ENCODE results near the gene ERN1.

The ERN1 gene

DNA sequence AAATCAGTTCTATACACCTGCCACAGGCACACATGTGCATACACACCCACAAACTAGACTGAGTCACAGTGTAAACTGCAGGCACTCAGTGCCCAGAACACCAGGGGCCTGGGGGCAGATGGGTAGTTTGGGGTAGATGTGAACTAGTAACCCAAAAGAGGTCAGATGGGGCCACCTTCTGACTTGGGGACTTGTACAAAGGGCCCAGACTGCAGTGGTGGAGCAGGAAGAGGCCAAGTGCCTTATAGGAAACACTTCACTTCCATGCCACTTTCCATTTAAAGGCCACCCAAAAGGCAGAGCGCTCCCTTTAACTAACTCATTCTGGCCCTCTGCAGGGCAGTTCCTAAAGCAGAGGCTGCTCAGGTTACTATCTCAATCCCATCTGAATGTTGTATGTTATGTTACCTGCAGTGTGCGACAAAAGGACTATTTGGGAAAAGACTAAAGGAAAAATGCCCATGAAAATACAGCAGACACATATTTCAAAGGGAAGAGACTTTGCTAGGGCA, 27.8 kb upstream of the ERN1 start:
- no peak for DNase-seq

DNA sequence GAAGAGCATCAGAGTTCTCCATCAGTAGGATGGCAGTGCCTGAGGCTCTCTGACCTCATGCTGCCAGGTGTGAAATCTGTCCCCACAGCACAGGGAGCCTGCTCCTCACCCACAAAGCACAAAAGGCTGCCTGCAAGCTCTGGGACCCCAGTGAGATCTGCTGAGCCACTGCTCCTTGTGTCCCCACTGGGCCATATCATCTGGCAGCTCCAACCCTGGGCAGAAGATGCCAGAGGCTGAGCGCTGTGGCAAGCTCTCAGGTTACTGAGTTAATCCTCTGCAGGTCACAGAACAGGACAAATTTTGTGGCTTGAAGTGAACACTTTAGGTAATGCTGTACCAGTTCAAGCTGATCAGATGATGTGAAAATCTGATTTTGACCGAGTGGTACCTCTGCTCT, 26.7 kb upstream of the ERN1 start:
- no peak for DNase-seq

DNA sequence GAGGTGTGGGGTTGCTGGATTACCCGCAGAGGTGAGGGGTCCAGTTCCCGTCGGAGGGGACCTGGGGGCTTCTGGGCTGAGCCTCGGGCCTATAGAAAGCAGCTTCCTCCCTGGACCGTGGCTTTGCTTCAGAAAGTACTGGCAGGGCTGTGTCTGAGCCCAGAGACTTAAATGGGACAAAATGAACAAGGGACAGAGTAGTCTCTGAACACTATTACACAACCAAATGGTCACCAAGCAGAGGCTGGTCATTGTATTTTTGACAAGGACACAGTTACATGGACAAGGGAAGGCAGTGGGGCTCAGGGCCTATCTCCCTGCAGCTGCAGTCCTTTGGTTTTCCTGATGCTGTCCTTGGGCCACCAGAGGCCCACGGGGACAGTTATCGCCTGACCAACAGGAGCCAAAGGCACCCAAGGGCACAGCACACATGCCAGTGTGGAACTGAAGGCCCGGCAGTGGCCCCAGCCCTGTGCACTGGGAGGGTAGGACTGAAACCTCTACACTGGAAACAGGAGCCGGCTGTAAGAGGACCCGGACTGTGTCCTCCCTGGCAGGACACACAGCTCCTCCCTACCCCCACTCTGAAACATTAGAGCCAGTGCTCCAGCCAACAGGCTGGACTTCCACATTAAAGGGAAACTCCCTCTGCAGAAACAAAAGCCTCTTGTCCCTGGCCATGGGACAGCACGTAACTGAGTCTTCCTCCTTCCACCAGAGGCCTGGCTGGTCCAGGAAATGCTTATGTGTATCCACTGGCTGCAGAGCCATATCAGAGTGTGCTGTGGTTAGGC, 26.0 kb upstream of the ERN1 start:
- DNase-seq: no peak

DNA sequence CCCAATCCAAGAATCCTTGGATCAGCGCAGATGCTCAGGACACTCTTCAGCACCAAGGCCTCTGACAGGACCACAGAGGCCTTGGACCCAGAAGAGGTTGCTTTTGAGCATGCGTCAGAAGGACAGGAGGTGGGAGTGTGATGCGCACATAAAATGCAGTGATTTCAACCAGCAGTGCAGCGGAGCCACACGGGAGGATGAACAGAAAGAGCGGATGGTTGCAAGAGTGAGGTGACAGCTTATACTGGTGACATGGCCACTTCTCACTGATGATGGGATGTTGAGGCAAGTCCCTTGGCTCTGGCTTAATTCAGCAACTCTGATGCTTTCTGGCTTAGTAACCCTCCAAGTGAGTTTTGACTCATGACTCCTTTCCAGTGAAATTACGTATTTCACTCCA, 25.2 kb upstream of the ERN1 start:
- DNase-seq: no peak

DNA sequence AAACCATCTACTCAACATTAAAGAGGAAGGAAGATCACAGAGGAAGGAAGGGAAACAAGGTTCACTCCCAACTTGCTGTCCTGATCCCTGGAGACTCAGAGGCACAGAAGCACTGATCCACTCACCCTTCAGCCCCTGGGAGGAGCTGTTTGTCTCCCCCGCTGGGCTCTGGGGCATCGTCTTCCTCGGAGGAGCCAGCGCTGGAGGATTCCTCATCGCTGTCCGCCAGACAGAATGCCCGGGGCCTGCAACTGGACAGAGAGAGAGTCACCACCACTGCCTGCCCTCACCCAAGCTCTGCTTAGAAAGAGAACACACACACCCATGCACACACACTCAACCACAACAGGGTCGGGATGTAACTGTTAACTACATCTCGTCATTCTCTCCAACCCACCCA, 24.8 kb upstream of the ERN1 start:
- DNase-seq: no peak

DNA sequence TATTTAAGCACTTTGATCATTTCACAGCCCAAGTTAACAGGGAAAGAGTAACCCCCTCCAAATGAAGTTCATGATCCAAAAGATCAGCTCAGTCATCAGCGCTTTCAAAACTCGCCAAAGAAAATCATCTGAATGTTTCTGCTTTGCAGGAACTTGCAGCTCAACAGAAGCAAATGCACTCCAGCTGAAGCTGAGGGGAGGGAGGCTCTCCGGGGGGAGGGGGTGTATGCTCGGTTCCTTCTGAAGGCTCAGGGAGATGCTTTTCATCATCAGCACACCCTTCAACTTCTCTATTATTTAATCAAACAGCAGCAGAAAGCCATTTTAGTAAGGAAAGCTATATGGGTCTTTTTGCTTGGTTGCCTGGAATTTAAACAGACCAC, 24.4 kb upstream of the ERN1 start:
- no peak for DNase-seq

DNA sequence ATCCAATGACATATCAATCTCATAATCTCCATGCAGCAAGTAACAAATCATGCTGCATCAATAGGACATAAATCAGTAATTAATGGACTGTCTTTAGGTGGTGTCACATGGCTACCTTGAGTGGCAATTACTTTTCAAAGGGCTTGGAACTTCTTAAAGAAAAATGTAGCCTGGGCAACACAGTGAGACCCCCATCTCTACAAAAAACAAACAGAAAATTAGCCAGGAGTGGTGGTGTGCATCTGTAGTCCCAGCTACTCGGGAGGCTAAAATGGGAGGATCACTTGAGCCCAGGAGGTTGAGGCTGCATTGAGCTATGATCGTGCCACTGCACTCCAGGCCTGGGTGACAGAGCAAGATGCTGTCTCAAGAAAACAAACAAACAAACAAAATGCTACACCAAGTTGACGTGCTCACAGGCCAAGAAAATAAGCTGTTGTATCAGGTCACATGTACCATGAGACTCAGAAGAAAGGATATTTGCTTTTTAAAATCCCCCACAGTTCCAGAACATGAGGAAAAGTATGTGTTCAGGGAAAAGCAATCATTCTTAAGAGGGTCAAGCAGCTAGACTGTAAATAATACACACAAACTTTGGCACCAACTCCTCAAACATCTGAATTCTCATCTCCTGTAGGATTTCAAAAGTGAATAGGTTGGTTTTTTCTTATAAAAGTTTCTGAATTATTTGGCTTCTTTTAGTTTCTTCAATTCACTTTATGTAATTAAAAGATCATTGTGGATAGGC, 23.8 kb upstream of the ERN1 start:
- no peak for DNase-seq

DNA sequence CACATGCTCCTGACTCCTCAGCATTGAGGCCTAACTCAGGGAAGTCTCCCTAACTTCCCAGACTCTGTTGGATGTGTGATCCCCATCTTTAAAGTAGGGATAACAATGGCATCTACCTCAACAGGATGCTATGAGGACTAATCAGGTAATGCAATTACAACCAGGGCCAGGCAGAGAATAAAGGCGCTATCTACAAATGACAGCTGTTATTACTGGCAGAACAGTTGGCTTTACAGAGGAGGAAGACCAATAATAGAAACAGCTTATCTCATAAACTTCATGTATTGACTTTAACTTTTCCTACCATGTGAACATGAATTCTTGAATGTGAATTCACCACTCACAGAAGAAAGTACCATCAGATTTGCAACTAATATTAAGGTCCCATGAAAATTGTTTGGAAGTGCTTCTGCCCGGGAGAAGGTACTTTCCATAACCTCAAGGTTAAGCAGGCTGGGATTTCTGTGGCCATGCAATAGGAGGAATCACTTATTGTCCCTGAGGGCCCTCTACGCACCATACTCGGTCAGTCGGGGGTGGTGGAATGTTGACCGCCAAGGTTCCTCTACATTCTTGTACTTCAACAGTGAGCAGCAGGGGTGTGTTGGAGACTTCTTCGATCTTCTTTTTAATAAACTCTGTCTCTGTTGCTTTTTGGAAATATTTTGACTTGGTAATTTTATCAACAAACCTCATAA, 22.6 kb upstream of the ERN1 start:
- DNase-seq: no peak

DNA sequence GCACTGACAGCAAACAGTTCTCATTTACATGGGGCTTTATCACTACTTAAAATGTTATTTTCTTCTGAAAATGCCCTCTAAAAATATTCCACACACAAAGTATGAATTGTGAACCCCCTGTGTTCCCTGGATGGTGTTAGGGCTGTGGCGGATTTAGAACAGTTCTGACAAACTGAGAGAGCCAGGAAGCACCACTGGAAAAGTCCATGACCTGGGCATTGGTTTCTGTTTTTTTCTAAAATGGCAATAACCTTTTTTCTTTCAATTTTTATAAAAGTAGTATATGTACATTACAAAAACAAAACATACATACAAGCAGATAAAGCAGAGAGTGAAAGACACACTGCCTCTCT, 21.0 kb upstream of the ERN1 start:
- DNase-seq: no peak

DNA sequence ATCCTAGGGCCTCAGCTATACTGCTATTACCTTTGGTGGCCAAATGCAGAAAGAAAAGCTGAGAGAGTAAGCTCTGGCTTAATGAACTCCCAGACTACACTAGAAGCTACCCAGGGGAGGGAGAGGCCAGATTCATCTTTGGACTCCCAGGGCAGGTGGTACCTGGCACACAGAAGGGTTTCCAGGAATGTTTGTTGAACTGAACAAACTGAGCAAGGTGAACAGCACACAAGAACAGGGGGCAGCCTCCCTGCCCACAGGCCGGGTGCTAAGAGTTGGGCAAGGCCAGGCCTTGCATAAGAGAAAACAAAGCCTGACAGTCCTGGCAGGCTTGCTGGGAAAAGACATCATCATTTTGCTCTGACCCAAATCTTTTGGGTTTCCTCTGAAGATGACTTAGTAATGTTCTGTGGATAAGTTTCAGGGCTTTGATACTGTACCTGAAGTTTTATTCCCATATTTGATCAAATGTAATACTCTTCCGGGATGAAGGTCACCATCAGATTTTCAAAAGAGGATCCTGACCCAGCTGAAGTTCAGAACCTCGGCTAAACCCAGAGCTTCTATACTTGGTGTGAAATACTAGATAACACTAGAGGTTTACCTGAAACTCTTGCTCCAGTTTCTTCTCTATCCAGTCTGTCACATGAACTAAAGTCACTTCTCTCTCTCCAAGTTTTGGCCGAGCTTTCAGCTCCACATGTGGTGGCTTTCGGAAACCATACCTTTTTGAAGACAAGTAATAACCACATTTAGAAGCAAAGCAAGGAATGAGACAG, 20.5 kb upstream of the ERN1 start:
- no peak for DNase-seq

DNA sequence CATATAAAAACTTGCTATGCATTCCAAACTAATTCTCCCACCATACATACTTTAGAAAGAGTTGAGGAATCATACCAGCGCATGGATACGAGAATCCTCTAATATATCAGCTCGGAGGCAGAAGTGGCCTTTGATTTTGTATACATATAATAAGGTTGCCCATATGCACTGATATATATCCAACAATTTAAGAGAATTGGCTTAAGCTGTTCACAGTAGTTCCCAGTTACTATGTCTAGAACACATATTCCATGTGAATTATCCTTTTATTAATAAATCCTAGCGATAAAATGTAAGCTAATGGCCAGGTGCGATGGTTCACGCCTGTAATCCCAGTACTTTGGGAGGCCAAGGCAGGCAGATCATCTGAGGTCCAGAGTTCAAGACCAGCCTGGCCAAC, 19.3 kb upstream of the ERN1 start:
- no peak for DNase-seq

DNA sequence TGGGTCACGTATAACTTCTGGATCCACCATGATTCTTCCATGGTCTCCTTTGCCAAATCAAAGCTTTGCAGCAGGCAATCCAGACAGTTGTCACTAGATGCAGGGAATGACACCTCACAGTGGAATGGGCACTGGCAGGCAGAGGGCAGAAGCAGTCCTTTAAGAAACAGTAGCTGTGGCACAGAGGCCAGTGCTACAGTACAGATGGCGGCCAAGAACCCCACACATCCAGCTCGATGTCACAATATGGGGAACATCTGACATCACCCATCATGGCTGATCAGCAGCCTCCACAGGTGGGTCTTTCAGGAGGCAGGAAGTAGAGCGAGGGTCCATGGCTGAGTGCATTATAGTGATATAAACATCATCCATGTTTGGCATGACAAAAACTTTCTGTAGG, 18.8 kb upstream of the ERN1 start:
- DNase-seq: no peak

DNA sequence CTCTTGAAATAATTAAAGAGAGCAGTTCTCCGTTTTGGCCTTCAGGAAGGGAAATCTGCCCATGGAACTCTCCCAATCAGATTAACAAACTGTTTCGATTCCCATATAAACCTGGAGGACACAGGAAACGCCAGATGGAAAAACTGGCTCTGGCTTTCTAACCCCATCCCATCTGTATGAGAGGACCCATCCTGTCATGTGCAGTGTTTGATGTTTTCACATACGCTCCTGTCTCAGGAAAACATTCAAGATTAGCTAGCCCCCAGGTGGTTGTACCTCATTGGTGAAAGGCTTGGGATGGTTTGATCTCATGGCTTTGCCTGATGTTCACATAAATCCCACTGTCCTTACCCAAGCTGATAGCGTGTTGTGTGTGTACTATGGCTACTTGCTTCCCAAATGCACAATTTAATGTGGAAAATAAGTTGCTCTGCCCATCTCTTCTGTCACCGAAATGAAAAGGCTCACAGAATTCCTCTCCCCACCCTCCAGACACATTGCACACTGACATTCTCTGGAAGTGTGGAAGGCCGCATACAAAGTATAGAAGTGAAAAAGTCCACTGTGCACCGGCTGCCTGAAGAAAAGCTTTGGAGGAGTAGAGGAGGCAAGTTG, 18.2 kb upstream of the ERN1 start:
- no peak for DNase-seq

DNA sequence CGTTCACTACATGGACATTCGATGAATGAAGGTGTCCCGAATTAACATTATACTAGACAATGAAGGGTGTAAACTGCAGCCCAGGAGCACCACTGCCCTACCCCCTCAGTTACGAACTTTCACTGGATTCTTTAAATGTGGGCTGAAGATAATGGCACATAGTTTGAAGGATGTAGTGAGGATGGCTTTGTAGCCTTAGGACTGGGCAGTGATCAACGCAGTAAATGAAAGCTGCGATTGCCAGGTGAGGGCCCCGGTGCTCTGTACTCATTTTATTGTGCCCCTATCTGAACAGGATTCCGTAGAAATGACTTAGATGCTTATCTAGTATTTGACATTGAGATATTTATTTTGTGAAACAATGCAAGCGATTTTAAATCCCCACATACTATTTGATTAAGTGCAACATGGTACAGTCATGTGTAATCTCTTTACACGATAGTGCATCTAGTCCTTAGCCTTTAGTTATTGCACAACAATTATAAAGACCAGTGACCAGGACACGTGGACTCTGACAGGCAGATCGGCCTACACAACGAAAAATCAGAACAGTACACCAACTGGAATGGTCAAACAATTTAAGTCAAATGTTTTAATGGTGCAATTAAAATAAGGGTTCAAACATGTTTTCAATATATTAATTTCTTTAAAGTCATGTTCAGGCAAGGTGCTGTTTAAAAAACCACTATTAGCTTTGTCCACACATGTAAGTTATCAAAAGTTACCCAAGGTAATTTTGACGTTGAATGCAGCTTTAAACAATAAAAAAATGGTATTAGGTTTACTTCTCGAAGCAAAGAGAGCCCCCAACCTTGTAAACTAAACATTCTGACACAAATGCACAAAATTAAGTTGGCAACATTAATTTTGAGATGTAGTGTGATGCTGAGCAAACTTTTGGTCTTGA, 17.4 kb upstream of the ERN1 start:
- DNase-seq: no peak

DNA sequence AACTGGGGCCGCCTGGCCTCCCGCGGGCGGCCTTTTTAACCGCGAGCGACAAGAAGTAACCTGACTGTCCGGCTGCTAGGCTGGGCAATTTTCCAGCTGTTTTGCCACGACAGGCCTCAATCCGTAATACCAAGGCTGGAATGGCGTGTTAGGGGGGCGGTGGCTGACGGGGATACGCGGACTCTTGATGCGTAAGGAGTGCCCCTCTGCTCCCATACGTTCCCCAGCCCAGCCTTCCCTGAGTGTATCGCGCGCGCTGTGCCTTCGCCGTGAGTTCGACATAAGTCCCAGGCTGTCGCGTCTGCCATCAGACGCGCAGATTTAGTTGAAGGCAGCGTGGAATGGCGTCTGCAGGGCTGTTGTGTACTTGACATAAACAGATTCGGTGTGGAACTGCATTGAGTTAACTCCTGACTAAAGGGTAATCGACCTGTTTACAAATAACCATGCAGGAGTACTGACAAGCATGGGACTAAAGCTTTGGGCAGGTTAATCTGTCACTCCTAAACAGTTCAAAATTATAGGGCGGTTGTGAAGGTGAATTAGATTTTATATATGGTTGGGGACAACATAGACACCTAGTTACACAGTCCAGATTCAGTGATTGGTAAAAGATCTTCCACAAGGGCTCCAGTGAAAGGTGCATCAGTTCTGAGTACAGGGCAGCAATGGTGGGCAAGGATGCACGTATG, 16.6 kb upstream of the ERN1 start:
- peak; percentile 50 for DNase-seq

DNA sequence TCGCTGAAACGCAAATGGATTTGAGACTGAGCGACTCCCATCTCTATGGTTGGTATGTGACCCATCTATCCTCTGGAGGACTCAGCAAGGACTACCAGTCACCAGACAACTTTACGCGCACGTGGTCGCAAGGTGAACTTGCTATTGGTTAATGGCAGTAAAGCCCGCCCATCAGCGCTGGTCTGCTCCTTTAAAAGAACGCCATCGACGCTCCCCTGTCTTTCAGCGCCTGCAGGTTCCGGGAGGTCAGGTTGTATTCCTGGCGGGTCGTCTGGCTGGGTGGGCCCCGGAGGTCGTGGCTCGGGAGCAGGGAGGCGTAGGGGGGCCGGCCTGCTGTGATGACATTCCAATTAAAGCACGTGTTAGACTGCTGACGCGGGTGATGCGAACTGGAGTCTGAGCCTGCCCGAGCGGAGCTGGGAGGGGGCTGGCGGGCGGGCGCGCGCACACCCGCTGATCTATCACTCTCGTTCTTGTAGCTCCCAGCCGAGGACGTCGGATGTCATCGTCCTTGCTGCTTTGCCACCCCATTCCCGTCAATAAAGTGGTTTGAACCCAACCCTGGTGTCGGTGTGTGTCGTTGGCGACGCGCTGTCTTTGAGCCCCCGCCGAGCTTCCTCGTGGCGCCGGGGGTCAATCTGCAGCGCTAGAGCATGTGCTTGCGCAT, 15.9 kb upstream of the ERN1 start:
- DNase-seq: peak; percentile 99

DNA sequence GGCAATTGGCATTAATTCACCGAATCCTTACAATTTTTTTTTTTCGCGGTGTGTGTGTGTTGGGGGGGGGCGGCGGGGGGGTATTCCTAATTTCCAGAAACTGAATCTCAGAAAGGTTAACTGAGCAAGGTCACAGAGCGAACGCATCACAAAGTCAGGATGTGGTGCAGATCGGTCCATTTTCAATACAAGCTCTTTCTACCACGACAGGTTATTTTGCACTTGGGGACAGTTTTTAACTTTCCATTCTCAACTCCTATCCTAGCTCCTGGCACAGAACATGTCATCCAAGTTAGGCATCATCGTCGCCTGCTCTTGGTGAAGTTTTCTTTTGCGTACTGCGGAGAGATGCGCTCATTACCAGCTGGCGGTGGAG, 15.4 kb upstream of the ERN1 start:
- DNase-seq: no peak

DNA sequence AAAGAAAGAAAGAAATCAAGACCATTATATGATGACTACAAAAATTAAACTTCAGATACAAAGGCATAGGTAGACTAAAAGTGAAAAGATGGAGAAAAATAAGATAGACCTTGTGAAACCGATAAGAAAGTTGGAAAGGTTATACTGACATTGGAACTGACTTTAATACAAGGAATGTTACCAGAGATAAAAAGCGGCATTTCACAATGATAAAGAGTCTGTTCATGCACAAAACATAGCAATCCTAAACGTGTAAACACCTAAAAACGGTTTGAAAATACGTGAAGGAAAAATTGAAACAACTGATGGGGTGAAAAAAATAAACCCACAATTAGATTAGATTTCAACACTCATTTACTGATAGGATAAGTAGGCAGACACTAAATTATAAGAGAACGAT, 9.6 kb upstream of the ERN1 start:
- DNase-seq: no peak

DNA sequence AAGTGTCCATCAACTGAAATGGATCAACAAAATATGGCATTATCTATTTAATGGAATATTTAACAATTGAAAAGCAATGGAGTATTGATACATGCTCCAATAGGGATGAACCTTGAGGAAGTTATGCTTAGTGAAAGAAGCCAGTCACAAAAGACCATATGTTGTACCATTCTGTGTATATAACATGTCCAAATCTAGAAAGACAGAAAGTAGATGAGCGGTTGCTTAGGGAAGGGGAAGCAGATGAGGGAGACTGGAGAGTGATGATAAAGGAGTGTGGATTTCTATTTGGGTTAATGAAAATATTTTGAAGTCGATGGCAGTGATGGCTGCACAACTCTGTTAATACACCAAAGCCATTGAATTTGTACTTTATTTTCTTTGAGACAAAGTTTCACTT, 8.5 kb upstream of the ERN1 start:
- no peak for DNase-seq

DNA sequence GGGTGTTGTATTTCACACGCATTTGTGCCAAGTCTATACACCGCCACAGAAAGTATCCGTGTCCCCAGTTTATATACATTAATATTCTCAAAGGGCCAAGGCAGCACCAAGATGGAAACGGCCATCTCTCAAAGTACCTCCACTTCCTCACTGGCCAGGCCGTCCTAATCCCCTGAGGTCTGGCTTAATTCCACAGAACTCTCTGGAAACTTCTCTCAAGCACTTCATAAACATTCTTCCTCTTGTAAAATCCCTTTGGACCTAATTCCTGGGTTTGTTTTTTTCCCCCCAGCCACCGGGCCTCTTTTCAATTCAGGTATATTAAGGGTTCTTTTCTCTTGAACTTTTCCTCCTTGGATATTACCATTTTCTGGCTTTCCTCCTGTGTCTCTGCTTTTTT, 5.1 kb upstream of the ERN1 start:
- DNase-seq: no peak

All from NCI-H1092 treated with DMSO at 0.1 percent for 48 hours (cell line).